GM12892 (cell line): ENCODE data around the gene REX1BD.
"Not testable (repeated sequence)": the region's sequence is repeated elsewhere in the genome, so short reads cannot be mapped to it uniquely, and the experiment has no call there.

Experiments
- DNase-seq: peaks from one replicate; pipeline ENCODE4 v3.0.0; 2011; ENCODE audit not compliant: insufficient read length
- FAIRE-seq: peaks from 2 replicates; lab custom pipeline; 2011; peaks lifted over from hg19 to GRCh38; lab: Jason Lieb, UNC
- POLR2A ChIP-seq: IDR thresholded peaks from 2 replicates; pipeline ENCODE4 v1.6.1; 2011; ENCODE audit warnings: low read depth, low read length, control low read depth
- POLR2AphosphoS5 ChIP-seq: IDR thresholded peaks from 2 replicates; pipeline ENCODE4 v1.6.1; 2011; ENCODE audit warnings: low read depth, low read length, control low read depth
- TAF1 ChIP-seq: IDR thresholded peaks from 2 replicates; pipeline ENCODE4 v1.6.1; 2011; ENCODE audit warnings: low read depth, mild to moderate bottlenecking, control low read depth, low read length, borderline replicate concordance

REX1BD gene

GRCh38 chr19:18597809-18598660, 9.4 kb downstream of the REX1BD start:
- FAIRE-seq (no peak), DNase-seq (no peak)
- no peak for TF ChIP-seq TAF1
- no peak for TF ChIP-seq POLR2AphosphoS5
- no peak for TF ChIP-seq POLR2A

- no peak for FAIRE-seq
- no peak for DNase-seq
- TF ChIP-seq POLR2A, result no peak
- no peak for TF ChIP-seq TAF1
These were observed 10.9 kb downstream of the REX1BD start for GRCh38 chr19:18599485-18599884.

GRCh38 chr19:18600692-18601397, 12.2 kb downstream of the REX1BD start:
- not testable (repeated sequence) for FAIRE-seq, DNase-seq

- FAIRE-seq (no peak), DNase-seq (no peak)
These were observed 13.3 kb downstream of the REX1BD start for GRCh38 chr19:18601875-18602274.

GRCh38 chr19:18603255-18603957, 14.8 kb downstream of the REX1BD start:
- no peak for DNase-seq

More at GRCh38 chr19:18601875-18602274, 13.3 kb downstream of the REX1BD start:
- TF ChIP-seq POLR2A, result no peak
- TF ChIP-seq TAF1, result no peak
- TF ChIP-seq POLR2AphosphoS5, result no peak

GRCh38 chr19:18603958-18604819, 15.6 kb downstream of the REX1BD start:
- FAIRE-seq, result no peak
- TF ChIP-seq TAF1, result no peak
- no peak for DNase-seq

More at GRCh38 chr19:18603255-18603957, 14.8 kb downstream of the REX1BD start:
- TF ChIP-seq POLR2AphosphoS5, result no peak
- TF ChIP-seq POLR2A, result no peak
- no peak for TF ChIP-seq TAF1
- FAIRE-seq, result no peak

GRCh38 chr19:18604820-18605159, 16.2 kb downstream of the REX1BD start:
- FAIRE-seq, result no peak
- TF ChIP-seq POLR2AphosphoS5 (no peak), POLR2A (no peak), TAF1 (no peak)
- DNase-seq, result no peak

GRCh38 chr19:18605196-18605545, 16.6 kb downstream of the REX1BD start:
- DNase-seq (no peak), FAIRE-seq (no peak)
- TF ChIP-seq TAF1 (no peak), POLR2AphosphoS5 (no peak), POLR2A (no peak)

- FAIRE-seq (no peak), DNase-seq (no peak)
- TF ChIP-seq POLR2A, result no peak
- TF ChIP-seq TAF1, result no peak
- no peak for TF ChIP-seq POLR2AphosphoS5
These were observed 17.1 kb downstream of the REX1BD start for GRCh38 chr19:18605546-18606280.
